Astrocyte of the hippocampus (primary cell): Measurements from ENCODE around the gene ABHD4.
"Not testable (repeated sequence)": the region's sequence is repeated elsewhere in the genome, so short reads cannot be mapped to it uniquely, and the experiment has no call there.

Experiments used
- DNase-seq: peaks from one replicate; pipeline ENCODE4 v3.0.0; 2011; ENCODE audit warnings: low read depth, low spot score

ABHD4 gene

DNA sequence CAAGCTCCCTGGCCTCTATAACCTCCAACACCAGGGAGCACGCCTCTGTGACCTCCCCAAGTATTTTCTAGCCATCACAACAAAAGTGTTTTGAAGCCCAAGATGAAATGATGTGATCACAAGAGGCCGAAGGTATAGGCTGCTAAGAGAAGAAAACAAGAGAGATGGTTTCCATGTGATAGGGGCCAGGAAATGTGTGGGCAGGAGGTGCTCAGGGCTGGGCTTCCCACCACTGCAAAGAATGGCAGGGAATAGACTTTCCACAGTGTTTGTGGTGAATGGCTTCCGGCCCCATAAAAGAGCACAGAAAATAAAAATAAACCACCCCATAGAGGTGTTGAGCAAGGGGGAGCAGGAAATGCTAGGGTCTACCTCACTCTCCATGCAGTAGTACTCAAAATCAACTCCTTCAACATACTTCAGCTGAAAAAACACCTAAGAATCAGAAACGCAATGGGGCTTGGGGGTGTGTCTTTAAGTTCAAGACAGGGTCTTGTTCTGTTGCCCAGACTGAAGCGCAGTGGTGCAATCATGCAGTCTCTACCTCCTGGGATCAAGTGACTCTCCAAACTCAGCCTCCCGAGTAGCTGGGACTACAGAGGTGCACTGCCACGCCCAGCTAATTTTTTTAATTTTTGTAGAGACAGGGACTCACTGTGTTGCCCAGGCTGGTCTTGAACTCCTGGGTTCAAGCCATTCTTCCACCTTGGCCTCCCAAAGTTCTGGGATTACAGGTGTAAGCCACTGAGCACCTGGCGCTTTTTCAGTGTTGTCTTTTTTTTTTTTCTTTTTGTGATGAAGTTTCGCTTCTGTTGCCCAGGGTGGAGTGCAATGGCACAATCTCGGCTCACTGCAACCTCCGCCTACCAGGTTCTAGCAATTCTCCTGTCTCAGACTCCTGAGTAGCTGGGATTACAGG is 36.2 kb upstream of the ABHD4 start:
- DNase-seq = no peak

DNA sequence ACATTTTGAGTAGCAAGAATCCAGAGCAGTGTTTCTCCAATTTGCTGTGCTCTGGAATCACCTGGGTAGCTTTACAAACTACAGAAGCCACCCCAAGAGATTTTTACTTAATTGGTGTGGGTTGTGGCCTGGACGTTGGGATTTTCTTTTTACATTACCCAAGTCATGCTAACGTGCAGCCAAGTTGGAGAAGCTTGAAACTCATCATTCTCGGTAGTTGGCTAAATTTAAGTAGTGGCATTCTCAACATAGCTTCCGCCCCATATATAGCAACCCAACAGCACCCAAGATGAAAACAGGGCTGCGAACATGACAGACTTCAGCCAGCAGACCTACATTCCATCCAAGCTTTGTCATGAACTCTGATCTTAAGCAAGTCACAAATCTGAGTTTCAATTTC is 34.1 kb upstream of the ABHD4 start:
- no peak for DNase-seq

DNA sequence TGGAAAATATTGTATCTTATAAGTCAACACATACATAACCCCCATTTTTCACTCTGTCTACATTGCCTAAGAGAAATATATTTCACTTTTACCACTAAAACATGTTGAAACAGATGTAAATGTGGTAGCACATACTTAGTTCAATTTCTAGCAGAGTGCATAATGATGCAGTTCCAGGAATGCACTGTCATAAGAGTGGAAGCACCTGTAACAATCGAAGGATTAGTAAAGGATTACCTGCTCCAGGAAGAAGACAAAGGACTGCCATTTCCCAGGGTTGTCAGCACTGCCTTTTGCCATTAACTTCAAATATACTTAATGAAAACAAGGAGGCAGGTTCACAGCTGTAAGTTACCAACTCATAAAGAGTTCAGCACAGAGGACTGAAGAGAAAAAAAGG is 33.6 kb upstream of the ABHD4 start:
- no peak for DNase-seq

DNA sequence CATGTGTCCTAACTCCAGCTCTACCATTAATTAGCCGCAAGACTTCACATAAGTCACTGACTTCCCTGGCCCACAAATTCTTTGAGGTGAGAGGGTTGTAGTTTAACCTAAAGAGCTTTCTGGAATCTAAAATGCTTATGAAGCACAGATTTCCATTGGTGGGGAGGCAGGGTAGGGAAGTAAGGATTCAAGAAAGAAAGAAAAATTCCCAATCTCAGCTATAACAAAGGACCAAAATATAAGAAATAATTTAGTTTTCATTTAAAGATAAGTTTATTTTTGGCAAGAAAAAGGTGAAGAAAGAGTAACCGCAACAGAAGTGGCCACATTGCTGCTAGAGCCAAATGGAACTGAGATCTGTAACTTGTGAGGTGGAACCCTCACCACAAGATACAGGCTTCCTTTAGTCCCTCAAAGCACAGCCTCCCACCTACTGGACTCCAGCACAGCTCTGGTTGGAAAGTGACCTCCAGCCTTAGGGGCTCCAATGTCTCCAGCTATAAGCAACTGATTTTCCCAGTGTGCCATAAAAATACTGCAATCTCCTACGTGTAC is 32.6 kb upstream of the ABHD4 start:
- no peak for DNase-seq

DNA sequence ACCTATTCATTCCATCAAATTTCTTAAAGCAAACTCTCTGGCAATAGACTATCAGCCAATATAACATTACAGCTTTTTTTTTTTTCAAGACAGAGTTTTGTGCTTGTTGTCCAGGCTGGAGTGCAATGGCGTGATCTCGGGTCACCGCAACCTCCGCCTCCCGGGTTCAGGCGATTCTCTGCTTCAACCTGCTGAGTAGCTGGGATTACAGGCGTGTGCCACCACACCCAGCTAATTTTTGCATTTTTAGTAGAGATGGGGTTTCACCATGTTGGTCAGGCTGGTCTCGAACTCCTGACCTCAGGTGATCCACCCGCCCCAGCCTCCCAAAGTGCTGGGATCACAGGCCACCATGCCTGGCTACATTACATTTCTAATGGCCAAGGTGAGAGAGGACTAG is 31.8 kb upstream of the ABHD4 start:
- DNase-seq = not testable (repeated sequence)

DNA sequence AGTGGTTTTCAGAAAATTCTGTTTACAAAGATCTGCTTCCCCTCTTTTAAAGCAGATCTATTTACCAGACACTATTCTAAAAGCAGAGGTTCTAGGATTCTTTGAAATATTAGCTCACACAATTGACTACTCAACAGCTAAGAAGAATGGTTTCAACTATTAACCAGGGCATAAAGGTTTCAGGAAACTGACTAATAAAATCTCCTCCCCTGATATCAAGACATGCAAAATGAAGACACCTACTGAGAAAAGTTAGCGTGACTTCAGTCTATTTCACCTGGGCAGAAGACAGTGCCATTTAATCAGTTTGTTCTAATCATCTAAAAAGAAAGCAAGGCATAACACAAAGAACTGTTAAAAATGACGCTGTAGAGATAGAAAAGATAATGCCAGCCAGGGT is 31.3 kb upstream of the ABHD4 start:
- DNase-seq = no peak

DNA sequence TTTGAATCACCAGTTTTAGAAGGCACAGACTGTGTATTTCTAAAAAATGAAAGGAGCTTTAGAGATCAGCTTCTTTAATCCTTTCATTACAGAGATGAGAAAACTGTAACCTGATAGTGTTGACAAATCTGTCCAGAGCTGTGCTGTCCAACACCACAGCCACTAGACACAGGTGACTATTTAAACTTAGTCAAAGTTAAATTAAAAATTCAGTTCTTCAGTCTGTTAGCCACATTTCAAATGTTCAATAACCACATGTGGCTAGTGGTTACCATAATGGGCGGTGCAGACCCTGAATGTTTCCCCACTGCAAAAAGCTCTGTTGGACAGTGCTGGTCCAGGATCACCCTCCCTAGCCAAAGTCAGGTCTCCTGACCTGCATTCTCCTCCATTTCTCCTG is 30.7 kb upstream of the ABHD4 start:
- DNase-seq = no peak

DNA sequence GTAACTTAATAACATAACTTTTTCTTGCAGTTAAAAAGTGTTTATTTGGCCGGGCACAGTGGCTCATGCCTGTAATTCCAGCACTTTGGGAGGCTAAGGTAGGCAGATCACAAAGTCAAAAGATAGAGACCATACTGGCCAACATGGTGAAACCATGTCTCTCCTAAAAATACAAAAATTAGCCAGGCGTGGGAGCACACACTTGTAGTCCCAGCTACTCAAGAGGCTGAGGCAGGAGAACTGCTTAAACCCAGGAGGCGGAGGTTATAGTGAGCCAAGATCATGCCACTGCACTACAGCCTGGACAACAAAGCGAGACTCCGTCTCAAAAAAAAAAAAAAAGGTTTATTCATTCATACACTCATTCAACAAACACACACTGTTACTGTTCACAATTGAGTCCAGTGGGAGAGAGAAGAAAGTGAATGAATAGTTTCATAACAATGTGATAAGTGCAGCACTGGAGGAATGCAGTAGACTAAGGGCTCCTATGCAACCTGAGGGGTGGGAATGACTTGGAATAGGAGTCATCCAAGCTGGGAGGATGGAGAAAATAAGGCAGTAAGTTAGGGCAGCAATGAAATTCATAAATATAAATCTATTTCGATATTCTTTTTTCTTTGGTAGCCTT is 28.9 kb upstream of the ABHD4 start:
- DNase-seq = no peak

DNA sequence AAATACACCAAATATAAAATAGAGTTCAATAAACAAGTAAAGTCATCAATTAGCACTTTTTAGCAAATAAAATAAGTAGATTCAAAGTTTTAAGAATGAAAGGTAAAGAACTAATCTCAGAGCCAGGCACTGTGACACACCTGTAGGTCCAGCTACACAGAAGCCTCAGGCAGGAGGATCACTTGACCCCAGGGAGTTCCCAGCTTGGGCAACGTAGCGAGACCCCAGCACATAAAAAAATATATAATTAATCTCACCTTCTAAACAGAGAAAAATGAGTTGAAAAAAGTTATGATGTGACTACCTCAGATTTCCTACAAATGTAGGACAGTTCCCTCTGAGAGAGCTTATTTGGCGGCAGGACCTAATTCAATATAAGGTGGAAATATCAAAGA is 28.4 kb upstream of the ABHD4 start:
- no peak for DNase-seq

DNA sequence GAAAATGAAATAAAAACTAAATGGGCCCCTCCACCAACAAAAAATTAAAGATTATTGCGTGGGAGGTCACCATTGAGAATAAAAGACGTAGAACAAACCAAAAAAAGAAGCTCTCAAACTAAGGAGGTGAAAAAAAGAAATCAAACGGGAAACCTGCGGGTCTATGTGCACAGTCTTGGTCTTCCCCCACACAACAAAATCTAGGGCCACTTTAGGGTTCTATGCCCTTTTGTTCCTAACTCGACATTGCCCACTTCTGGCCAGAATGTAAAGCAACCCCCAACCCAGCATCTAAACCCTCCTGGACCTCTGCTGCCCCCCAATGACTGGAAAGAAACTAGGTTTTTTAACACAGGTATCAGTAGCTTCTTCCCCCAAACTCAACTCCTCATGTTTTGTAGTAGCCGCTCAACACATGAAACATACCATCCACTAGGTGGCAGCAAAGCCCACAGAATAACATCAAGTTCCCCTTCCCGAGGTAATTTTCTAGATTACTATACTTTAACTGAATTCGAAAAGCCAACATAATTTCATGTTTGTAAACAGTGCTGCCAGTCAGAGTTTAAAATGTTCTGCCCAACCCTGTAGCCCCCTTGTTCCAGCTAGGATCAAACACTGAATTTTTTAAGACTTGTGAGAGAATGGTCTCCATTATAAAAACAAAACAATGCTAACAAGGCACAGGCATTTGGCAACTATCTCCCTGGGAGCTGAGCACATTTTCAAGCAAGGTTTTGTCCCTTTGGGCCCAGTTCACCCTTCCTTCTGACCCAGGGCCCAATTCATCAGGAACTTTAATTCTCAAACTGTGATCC is 27.8 kb upstream of the ABHD4 start:
- DNase-seq = peak; percentile 89

DNA sequence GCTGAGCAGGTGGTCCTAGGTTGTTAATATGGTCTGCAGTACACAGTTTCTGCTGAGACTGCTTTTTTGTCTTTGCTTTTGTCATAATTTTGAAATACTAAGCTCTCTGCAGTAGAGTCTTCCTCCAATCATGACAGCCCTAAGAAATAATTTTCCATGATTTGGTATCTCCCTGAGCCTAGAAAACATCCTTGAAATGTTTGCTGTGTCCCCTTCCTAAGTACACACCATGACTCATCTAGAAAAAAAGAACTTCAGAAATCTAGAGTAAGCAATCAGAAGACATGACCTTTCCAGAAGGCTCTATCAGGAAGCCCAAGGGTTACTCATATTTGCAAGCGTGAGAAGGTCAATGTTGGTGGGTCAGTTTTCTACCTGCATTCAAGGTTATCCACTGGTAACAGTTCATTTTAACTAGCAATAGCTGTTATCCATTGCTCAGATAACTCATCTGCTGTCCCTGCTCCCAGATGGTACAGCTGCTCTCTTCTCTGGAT is 25.5 kb upstream of the ABHD4 start:
- DNase-seq = peak; percentile 69

DNA sequence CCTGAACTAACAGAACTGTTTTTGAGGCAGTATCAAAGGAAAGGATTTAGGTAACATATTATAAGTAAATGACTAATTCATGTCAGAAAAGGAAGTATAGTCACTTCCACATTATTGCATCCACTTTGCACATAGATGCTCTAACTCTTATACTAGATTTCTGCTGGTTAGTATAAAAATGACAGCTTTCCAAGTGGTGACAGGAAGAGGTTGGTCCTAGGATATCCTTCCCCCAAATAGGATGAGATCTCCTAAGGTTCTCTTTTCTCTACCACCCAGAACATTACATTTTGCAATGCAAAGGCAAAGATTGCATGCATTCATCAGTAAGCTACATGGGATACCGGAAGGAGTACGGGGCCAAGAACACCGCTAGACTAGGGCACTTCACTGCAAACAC is 24.3 kb upstream of the ABHD4 start:
- DNase-seq = no peak

DNA sequence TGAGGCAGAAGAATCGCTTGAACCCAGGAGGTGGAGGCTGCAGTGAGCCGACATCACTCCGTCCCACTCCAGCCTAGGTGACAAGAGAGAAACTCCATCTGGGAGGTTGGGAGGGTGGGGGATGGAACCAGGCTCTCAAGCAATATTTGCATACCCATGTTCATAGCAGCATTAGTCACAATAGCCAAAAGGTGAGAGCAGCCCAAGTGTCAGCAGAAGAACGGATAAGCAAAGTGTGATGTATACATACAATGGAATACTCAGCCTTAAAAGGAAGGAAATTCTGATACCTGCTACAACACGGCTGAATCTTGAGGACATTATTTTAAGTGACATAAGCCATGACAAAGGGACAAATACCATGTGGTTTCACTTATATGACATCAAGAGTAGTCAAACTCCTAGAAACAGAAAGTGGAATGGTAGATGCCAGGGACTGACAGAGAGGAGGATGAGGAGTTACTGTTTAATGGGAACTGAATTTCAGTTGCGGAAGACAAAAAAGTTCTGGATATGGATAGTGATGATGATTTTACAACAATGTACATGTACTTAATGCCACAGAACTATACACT is 20.7 kb upstream of the ABHD4 start:
- no peak for DNase-seq

DNA sequence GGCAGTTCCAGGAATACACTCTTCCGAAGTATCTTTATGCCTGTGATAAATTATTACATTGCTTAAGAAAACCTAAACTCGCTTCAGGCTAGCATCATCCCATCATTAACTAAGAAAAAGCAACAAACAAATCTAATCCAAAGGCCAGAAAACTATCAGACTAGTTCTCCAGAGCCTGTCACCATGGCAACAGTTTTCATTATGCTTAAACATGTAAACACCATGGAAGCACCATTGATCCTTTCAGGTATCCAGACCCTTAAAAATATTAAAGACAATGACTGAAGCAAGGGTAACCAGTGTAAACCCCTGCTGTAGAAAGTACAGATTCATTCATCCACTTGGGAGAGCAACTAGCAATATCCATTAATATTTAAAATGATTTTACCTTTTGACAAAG is 18.9 kb upstream of the ABHD4 start:
- no peak for DNase-seq

DNA sequence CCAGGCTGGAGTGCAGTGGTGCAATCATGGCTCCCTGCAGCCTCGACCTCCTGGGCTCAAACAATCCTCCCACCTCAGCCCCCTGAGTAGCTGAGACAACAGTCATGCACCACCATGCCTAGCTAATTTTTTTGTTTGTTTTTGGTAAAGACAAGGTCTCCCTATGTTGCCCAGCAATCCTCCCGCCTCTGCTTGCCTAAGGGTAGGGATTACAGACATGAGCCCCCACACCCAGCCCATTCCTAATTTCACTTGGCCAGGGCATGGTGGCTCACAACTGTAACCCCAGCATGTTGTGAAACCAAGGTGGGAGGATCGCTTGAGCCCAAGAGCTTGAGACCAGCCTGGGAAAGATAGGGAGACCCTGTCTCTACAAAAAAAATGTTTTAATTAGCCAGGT is 18.2 kb upstream of the ABHD4 start:
- DNase-seq = no peak

DNA sequence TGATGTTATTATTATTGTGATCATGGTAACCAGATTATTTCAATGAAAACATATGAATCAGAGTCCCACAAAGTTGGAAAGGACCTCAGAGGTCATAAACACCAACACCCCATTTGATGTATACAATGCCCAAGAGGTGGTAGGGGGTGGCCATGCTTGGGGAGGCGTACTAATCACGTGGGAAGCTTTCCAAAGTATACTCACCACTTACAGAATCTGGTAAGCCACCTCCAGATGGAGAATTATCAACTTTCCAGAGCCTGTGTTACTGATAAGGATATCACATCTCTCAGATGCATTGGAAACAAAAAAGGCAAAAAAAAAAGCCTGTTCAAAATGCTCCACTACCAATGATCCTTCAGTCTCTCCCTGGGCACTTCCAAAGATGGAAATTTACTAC is 17.5 kb upstream of the ABHD4 start:
- no peak for DNase-seq

DNA sequence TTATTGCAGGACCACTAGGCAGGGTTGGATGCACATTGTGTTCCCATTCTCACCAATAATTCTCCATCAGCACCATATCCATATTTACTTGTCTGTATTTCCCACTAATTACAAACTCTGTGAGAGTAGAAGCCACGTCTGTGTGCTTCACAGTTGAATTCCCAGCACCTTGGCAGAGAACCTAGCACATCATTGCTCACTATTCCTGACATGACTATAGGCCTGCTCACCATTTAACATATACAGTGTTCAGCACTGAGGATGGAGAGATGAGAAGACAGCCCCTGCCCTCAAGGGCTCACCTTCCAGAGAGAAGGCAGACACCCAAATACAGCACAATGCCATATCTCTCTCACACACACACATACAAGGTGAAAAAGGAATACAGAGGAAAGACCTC is 14.1 kb upstream of the ABHD4 start:
- no peak for DNase-seq

DNA sequence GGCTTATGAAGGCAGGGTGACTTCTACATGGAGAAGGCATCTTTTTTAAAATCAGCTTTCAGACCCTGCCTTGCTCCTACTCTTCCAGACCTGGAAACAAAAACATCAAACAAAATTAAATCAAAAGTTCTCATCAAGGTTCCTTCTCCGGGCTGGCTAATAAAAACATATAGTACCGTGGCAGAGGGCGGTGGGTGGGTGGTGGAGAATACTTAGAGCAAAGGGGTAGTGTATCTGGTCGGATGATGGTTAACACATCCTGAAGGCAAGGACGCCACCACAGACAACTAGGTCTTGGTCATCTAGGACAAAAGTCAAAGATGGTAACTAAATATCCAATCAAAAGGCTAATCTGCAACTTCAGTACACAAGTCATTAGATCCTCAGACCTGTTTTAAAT is 10.9 kb upstream of the ABHD4 start:
- DNase-seq = no peak

DNA sequence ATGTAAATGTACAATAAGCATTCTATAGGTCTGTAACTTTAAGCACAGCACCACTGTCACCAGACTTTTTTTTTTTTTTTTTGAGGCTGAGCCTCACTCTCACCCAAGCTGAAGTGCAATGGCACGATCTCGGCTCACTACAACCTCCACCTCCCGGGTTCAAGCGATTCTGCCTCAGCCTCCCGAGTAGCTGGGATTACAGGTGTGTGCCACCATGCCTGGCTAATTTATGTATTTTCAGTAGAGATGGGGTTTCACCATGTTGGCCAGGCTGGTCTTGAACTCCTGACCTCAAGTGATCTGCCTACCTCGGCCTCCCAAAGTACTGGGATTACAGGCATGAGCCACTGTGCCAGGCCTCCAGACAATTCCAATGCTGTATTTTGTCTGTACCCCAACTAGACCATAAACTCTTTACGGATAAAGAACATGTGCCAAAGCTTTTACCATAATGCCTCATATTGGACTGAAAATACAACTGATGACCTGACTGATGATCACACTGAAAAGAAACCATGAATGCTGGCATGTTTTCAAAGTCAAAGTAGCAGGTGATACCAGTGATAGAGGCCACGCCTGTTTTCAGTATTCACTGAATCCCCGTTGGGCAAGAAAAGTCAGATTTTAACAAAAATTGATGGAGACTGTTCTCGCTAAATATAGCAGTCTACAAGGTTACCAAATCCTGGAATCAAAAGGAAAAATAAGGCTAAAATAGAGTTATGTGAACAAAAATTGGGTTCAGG is 10.2 kb upstream of the ABHD4 start:
- not testable (repeated sequence) for DNase-seq

DNA sequence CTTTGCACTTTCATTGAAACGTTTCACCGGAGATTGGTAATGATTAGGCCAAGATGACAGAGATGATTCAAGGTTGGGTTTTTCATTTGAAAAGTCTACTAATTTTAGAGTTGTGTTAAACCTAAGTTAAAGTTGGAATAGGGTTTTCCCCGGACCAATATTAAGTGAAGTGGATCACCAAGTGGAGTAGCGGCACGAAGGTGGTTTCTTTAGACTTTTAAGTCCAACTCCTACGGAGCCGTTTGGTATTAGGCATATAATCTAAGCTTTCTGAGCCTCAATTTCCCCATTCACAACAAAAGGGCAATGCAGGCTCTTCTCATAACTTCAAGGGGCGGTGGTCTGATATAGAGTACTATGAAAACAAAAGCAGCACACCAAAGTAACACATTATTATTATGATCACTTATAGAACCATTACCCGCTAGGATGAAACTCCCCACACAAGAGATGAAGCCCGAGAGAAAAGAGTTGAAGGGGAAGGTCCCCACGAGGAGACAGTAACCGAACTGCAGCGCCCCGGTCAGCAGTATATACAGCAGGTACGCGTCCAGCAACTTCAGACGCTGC is 9.5 kb upstream of the ABHD4 start:
- DNase-seq = no peak
